Inflammatory macrophage treated with lipopolysaccharide for 1 hour (primary cell): ENCODE data around the gene PGM1.

ENCODE experiments used
- DNase-seq, 2 donors: peaks; one replicate each; pipeline ENCODE4 v3.0.0-alpha.2; 2020 to 2022

The PGM1 gene

DNA sequence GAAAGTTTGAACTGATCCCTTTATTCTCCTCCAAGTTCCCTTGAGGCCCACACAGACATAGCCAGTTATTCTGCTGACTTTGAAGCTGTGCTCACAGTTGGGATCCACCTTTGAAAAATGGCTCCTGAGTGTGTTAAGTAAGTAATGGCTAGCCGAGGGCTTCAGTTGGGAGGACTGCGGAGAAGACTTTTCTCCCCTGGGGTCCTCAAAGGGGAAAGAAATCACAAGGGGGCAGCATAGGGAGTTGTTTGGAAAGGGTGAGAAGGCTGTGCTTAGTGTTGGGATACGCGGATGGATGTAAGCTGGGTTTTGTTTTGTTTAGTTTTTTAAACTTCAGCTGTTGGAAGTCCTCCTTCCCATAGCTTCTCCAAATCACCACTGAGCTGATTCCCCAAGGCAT is 8.3 kb downstream of the PGM1 start:
- no peak for DNase-seq

DNA sequence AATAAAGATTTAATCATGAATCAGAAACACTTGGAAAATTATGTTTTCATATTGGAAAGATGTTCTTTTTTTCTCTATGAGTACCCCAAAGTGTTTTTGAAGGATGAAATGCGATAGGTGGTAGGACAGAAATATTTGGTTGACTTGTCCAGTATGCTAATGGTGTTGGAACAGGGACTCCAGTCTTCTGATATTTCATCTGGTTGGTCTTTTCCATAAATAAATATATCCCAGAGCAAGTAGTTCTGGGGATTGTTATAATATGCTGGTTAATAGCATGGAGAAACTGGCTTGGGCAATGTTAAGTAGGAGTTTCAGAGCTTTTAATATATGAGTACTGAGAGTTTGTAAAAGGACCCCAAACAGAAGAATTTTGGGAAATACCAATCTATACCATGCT is 8.7 kb downstream of the PGM1 start:
- no peak for DNase-seq

DNA sequence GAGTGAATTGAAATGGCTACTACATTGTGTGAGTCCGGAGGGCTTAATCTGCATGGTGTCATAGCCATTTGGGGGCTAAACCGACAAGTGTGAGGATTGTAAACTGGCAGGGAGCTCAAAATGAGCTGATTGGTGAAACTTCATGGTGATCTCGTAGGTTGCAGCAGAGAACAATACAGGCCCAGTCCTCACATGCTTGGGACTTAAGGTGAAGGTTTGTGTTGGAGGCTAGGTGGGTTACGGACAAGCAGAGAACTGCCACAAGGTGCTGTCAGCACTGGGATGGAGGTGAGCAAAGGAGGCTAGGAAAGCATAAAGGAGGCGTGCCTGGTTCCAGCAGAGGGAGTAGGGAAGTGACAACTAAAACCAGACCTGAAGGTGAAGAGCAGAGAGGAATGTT is 9.4 kb downstream of the PGM1 start:
- no peak for DNase-seq

DNA sequence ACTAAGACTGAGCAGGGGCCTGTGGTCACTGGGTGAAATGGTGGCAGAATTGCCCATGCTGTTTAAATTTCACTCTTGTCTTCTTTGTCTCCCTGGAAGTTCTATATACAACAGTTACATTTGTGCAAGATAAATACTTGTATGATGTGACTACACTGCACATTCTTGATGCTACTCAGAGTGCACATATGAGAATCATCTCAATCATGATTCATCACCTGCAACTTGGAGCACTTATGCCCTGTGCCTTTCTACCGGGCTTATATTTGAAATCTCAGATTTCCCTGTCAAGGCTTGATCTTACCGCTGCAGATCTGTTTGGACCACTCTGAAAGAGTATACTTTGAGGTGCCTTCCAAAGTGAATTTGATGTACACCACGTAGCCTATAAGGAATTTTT is 10.6 kb downstream of the PGM1 start:
- no peak for DNase-seq

DNA sequence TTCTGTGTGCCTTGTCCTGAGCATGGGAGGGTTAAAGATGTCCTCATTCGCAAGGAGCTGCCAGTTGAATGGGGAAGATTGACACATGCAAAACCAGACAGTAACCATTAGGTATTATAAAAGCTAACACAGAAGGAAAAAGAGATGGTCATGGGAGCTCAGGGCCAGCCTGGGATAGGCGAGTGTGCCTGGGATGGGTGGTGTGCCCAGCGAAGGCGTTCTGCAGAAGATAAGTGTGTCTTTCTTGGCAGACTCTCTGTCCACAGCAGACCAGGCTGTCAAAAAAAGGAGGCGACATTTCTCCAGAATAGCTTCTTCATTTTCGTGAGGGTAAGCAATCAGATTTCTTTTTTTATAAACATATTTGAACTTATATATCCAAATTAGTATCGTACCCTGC is 14.1 kb downstream of the PGM1 start:
- no peak for DNase-seq

DNA sequence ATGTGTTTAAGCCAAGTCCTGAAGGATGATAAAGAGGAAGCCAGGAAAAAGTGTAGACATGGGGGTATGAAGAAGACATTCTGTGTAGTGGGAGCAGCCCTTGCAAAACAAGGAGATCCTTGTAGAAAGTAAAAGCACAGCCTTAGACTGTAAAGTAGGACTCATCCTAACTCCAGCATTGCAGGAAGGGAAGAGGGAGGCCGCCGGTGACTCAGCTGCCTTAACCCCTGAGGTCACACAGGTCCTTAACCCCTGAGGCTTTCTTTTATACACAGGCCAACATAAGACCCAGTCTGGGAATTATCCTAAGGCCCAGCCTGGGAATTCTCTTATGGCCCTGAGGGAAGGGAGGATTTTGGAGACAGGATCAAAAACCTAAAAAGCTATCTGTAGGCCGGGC is 18.0 kb downstream of the PGM1 start:
- DNase-seq, result no peak

DNA sequence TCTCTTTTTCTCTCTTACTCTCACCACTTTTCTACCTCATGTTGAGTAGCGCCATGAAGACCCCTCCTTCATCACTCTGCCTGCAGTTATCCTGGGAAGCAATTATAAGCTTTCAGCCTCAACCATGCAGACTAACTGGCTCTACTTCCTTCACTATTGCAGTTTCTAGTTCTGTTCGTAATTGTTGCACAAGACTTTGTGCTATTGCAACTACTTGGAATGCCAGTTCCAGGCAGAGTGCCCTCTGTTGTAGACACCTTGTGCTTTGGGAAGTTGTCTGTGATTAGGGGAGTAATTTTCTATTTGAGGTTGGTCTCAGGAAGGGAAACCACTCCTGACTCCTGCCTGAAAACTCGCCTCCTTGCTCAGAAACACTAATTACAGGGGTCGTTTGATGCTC is 19.4 kb downstream of the PGM1 start:
- peak; percentile 30 to 35 for DNase-seq

DNA sequence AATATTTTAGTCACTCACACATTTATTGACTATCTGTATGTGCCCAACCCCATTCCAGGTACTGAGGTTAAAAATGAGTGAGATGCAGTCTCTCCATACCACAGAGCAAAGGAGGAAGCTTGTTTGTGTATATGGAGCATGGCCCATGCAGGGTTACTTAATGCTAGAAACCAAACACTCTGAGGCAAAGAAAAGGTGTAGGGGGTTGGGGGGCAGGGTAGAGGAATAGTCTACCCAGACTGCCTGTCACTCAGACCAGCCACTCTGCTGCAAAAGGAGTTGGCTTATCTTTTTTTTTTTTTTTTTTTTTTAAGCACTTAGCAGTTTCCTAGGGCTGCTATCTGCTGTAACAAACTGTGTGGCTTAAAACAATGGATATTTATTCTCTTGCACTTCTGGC is 19.8 kb downstream of the PGM1 start:
- no peak for DNase-seq

DNA sequence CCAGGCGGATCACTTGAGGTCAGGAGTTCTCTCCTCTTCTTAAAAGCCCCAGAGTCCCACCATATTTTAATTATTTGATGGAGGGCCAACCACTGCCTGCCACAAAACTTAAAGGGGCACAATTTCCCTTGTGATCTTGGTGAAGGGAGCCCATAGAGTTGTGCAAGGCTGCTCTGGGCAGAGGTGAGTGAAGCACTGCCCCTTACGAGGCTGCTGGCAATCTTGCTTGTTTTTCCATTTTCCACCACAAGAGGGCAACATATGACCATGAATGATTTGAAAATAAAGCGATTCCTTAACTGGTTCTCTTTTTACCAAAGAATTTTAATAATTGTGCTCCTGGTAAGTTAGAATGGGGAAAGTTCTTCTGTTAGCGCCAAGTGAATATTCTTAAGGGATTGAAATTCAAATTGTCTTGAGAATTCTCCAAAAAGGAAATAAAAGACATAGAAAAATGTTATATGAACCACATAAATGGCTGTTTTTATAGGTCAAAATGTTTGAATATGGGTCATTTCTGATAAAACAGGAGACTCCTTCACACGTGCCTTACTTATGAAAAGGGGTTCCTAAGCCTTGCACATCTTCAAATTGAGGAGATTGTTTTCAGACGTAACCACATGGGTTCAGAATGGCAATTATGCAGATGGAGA is 22.7 kb downstream of the PGM1 start:
- peak; percentile 53 to 98 for DNase-seq

DNA sequence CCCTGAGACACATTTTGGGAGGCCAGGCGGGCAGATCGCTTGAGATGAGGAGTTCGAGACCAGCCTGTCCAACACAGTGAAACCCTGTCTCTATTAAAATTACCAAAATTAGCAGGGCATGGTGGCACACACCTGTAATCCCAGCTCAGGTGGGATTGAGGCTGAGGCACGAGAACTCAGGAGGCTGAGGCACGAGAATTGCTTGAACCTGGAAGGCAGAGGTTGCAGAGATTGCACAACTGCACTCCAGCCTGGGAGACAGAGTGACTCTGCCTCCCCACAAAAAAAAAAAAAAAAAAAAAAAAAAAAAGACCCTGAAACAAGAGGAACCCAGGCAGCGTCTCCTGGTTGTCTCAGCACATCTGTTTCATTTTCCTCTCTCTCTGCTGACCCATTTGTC is 24.2 kb downstream of the PGM1 start:
- DNase-seq, result no peak

DNA sequence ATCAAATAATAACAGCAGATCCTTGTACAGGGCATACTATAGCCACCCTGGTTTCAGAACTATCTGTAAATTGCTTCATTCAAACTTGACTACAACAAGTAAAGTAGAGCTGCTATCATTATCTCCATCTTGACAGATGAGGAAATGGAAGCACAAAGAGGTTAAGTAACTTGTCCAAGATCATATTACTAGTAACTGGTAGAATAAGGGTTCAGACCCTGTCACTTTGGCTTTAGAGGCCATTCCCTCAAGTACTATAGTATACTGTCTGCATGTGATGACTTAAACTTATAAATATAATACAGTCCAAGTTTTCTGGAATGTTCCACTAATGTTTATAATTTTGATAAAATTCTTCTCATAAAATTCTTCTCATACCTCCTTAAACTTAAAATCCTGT is 24.8 kb downstream of the PGM1 start:
- DNase-seq, result no peak

DNA sequence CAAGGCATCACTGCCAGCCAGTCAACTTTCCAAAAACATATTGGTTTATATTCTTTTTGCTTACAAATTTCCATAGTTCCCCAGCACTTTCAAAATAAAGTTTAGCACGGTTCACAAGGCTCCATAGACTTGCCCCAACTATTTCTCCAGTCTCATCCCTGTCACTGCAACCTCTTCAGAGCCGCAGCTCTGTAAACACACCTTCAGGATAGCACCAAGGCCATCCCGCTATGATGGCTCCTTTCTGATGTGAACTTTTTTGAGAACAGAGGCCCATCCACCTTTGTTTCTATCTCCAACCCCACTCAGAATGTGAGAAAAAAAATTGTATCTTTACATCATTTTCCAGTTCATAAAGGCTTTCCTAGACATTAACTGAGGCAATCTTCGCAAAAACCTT is 26.3 kb downstream of the PGM1 start:
- no peak for DNase-seq

DNA sequence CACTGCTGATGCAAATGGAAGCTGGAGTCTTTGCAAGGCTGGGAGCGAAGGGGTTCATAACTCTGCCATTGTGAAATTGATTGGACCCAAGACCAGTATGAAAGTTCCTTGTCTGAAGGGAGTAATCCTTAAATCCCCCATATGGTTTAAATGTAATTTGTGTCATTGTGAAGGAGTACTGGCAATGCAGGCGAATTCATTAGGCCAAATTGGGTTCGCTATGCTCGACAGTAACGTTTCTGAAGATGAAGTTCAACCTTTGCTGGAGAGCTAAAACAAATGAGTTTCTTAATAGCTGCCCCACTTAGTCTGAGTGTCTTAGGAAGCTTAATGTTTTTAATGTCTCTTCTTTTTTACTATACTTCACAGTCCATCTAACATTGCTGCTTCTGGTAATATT is 27.5 kb downstream of the PGM1 start:
- no peak for DNase-seq

DNA sequence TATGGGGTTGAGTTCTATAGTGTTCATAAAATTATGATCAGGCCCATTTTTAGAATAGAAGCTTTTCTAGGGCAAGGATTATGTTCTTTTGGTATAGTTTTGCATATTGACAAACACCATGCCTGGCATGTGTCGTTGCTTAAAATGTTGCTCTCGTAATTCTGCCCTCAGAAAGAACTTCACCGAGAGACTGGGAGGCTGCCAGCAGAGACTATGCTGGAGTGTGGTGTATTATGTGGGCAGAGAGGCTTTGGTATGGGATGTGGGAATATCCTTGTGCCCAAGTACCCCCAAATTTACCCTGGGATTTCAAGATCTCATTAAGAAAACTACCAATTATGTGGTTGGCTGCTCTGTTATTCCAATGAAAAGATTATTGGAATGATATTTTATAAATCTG is 27.9 kb downstream of the PGM1 start:
- no peak for DNase-seq

DNA sequence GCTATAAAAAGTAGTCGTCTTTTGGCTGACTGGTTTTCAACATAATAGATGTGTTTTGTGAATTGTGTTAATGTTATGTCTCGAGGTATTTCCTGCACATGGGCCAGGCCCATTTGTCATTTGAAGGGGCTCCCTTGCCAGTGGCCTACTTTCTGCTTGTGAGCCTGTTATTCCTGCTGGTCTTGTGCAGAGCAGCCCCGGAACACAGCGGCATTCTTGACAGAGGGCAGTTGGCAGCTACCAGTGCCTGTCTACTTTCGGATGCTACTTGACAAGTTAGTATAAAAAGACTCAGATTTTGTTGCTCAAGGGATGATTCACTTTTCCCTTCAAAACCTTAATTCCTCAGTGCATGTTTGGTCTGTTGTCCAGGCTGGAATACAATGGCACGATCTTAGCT is 28.5 kb downstream of the PGM1 start:
- DNase-seq, result no peak

DNA sequence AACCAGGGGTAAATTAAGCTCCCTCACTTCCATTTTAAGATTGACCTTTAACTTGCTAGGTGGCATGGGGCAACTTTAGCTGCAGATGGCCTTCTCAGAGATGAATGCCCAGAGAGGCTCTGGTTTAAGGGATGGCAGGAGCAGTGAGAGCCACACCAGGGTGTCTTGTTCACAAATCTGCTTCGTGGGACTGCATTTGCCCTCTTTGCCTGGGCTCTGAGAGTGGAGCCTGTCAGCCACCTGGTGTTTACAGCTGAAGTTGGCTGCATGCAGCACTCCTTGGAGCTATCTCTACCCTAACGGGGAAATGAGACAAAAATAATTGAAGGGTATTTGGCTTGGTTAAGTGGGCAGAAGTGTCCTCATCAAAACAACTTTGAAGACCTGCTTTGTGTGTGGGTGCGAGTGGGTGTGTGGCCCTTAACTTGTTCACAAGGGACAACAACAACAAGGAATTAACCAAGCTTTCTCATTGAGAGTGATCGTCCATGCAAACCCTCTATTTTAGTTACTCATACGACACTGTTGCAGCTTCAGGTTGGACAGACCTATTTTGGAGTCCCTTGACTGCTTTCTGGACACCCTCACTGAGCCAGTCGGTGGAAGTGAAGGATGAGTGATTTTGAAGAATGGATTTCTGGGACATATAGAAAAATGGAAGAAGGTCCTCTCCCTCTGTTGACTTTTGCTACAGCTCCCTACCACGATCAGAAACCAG is 29.8 kb downstream of the PGM1 start:
- DNase-seq, result no peak

DNA sequence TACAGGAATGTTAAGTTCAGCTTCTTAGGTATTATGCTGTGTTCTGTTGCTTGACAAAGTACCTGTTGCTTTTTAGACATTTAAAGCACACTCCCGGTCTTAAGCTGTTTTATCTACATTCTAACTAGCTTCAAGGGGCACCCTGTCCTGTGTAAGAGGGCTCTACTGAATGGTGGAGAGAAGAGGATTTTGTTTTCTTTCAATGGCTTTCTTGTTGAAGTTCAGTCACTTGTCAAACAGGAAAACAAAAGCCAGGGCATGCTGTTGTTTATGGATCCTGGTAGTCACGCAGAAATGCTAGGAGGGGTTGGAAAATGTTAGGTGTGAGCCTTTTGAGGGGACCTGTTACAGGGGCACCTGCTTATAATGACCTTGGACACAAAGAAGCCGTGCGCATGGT is 30.7 kb downstream of the PGM1 start:
- no peak for DNase-seq

DNA sequence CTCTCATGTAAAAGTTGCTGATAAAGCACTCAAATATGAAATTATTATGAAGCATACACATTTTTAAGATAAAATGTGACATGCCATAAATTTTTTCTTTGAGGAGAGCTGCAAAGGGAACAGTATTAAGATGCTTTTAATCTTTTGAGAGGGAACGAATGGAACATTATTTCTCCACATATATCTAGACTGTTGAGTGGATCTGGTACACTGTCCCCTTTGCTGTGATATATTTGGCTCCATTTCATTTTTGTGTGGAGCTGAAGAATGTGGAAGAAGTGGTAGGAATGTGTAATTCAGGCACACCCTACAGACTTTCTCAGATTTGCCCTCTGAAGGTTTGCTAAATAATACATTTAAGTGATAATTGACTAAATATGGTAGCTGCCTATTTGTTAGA is 31.7 kb downstream of the PGM1 start:
- DNase-seq, result no peak

DNA sequence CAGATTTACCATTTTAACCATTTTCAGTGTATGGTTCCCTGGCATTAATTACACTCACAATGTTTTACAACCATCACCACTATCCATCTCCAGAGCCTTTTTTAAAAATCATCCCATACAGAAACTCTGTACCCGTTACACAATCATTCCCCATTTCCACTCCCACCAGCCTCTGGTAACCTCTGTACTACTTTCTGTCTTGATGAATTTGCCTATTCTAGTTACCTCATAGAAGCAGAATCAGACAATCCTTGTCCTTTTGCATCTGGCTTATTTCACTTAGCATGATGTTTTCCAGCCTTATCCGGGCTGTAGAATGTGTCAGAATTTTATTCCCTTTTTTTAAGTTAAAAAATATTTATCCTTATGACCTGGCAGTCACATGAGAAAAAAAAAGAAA is 33.0 kb downstream of the PGM1 start:
- peak in 1 of 2 donors; percentile 23 for DNase-seq

DNA sequence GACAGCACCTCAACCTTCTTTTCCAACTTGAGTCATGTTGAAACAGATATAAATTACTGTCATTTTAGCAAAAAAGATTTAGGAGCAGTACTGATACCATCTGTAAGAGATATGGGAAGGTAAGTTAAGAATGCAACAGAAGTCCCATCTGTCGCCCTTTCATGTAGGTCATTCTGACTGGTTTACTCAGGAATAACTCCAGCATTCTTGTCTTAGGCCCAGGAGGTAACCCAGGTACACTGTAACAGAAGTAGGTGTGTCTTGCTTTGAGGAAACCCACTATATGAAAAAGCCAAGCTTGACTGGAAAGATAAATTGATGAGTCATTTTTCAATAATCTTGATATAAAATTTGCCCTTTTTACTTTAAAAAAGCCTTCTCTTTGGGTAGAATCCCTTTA is 35.4 kb downstream of the PGM1 start:
- DNase-seq, result no peak

DNA sequence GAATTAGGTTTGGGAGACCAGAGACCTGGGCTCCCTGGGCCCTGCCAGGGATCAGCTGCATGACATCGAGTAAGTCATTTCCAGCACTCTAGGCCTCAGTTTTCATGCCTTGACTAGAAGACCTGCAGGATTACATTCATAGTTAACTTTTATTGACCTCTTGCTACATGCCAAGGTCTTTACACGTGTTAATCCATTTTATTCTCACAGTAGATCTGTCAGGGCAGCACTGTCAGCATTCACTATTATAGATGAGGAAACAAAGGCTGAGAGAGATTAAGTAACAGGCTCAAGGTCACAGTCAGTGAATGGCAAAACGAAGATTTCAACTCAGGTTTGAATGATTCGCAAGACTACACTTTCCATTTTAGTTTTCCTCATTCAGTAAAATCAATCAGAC is 37.0 kb downstream of the PGM1 start:
- no peak for DNase-seq

DNA sequence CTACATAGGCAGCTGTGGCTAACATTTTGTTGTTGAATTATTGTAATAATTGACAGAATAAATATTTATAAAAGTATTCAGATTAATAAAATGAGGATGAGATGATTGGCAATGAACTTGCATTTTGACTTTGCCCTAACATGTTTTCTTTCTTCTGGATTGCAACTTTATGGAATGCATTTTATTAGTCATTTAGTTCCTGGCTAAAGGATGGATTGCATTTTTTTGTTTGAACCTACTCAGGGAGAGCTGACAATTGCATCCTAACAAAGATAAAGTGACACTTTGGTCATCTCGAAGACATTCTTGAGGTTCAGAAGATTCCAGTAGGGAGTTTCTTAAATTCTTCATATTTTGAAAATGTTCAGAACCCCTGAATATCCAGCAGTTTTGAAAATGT is 37.5 kb downstream of the PGM1 start:
- DNase-seq, result no peak

DNA sequence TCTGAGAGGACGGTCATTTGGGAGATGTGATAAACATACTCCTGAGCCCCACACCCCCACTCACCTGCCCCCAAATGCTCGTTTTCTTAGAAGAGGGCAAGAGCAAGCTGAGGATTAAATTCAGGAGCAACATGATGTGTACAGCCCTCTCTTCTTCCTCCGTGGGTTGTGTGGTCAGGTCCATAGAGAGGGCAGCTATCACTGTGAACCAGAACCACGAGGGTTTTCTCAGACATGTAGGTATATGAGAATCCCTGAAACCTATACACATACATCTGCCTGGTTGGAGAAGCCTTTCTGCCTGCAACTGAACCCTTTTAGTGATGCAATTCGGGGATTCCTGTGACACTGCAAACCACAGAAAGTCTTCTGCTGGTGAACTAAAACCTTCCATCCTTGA is 38.9 kb downstream of the PGM1 start:
- DNase-seq, result peak; percentile 34 to 43

DNA sequence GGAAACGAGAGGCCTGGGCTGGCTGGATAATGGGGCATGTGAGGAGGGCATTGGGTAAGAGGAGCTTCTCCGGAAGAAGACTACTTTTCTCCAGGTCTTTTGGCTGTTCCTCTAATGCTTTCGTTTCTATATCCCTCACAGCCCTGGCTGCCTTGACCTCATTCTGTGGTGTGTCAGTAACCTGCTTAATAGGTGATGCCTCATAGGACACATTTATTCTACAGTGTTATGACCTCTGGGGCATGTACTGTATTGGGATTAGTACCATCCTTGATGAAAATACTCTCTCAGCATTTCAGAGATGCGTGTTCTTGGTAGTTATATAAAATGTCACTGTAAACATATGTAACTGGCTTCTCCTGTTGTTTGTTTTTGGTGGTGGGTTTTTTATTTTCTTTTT is 40.1 kb downstream of the PGM1 start:
- DNase-seq, result no peak

DNA sequence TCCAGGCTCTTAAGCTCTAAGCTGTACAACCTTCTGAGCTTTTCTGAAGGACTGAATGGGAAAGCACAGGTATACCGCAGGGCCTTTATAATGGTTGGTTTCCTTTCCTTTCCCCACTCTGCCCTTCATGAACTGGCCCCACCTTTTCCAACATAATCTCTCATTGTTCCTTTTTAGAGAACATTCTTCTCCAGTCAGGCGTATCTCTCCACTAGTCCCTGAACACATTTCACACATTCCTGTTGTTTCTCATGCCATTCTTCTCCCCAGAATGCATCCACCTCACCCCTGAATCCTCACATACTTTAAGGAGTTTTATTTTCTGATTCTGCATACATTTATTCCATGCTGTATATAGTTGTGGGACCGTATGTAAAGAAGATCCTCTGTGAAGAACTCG is 41.3 kb downstream of the PGM1 start:
- no peak for DNase-seq
